ENCODE measurements around the gene CLP1. TPM values are rescaled to one million over a fixed set of nuclear protein-coding genes. Genes with fewer than 3 reads are reported as not detected.
"Not testable (repeated sequence)": the region's sequence is repeated elsewhere in the genome, so short reads cannot be mapped to it uniquely, and the experiment has no call there.

CLP1 gene
- total RNA-seq, 1 donor from 2014 or later = 17.6 TPM

DNA sequence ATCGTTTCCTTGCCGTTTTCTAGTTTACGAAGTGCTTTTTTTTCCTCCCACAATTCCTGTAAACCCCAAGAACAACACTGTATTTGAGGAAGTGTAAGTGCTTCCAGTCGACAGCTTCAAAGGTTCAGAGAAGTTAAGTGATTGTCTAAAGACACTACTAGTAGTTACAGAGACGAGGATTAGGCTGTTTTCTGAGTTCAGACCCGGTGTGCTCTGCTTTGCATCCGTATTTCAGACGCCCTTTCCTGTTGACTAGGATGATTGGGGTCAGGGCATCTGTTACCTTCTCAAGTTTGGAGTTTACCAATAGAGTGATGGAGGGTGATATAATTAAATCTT, 430 bp downstream of the CLP1 start:
- intact Hi-C loops (cut with micrococcal nuclease) = no loop called here

DNA sequence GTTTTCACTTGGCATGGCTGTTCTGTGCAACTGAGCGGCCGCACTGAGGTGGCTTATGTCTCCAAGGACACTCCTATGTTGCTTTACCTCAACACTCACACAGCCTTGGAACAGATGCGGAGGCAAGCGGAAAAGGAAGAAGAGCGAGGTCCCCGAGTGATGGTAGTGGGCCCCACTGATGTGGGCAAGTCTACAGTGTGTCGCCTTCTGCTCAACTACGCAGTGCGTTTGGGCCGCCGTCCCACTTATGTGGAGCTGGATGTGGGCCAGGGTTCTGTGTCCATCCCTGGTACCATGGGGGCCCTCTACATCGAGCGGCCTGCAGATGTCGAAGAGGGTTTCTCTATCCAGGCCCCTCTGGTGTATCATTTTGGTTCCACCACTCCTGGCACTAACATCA, 2.1 kb downstream of the CLP1 start:
- intact Hi-C loops (cut with micrococcal nuclease) = loop anchor here (10.0 kb wide), 1 partner anchor 865 kb away; no protein-coding TSS in a partner anchor

DNA sequence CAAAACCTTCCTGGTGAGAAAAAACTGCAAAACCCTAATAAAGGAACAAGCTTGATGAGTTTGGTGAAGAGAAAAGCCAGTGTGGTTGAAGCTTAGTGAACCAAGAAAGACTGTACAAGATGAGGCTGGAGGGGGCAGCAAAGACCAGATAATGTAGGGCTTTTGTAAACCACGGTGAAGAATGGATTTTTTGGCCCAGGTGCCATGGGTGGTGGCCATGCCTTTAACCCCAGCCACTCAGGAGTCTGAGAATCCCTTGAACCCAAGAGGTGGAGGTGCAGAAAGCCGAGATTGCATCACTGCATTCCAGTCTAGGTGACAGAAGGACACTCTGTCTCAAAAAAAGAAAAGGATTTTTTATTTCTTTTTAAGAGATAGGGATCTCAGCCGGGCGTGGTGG, 5.3 kb downstream of the CLP1 start:
- intact Hi-C loops (cut with micrococcal nuclease) = loop anchor here (10.0 kb wide), 1 partner anchor 862 kb away; no protein-coding TSS in a partner anchor

DNA sequence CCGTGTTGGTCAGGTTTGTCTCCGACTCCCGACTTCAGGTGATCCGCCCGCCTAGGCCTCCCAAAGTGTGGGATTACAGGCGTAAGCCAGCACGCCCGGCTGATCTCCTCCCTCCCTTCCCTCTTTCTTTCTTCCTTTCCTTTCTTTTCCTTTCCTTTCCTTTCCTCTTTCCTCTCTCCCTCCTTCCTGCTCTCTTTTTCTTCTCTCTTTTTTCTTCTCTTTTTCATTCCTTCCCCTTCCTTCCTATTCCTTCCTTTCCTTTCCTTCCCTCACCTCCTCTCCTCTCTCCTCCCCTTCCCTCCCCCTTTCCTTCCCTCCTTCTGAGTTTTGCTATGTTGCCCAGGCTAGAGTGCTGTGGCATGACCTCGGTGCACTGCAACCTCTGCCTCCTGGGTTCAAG, 6.4 kb downstream of the CLP1 start:
- intact Hi-C loops (cut with micrococcal nuclease) = loop anchor here (10.0 kb wide), 1 partner anchor 861 kb away; no protein-coding TSS in a partner anchor

DNA sequence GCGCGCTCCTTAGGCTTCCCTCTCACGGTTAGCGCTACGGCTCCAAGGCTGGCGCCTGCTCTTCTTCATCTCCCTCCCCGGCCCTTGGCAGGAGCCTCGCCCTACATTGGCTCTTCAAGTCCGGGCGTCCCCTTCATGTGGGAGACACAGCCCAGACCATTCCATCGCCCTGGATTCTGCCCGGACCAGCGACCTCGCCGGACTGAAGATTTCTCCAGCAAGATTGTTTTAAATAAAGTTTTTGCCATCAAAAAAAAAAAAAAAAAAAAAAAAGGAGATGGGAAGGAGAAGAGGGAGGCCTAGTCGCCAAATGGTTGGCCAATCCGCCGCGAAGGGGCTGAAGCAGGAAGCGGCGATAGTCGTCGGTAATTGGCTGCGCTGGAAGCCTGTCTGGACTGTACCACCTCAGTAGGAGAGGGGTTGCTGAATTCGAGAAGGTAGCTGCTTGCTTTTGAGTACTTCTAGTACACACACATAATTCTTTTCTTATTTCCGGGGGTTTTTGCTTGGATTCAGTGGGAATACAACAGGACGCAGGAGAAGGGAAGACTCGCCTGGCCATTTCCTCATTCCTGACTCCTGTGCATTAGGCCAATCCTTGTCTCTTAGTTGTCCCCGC, 9.7 kb downstream of the CLP1 start:
- intact Hi-C loops (cut with micrococcal nuclease) = loop anchor here (1.0 to 10.0 kb wide), 12 partner anchors 10 to 1475 kb away; partner anchors contain the start of genes CLP1, FAM111A, MED19 and SELENOH

DNA sequence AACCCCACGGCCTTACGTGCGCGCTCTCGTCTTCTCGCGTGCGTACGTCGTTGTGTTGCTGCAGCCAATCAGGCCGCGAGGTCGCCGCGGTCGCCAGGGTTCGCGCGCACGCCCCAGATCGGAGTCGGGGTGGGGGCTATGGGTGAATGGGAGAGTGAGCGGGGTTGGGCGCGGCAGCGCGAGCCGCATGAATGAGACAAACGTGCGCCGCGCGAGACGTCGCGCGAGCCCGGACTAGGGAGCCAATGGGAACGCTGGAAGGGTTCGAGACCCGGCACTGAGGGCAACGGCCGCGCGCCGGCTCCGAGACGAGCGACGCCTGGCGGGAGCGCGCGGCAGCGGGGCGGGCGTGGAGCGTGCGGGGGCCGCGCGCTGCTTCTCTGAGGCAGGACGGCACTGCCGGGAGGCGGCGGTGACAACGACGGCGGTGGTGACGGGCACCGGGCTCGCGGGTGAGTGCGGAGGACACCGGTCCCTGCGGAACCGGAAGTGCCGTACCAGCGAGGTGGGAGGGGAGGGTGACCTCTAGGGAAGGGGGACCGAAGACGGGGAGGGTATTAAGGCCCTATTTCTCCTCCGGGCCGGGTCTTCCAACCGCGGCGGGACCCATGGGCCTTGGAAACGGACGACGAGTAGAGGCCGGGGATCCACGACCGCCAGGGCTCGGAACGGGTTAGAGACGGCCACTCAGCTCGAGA, 10.3 kb downstream of the CLP1 start, which contains the start of gene ZDHHC5:
Gene ZDHHC5, plus strand, starts transcription at position 379 of the 698 bp plus-strand sequence. CDS start 4,977 bp downstream, outside the sequence.
- intact Hi-C loops (cut with micrococcal nuclease) = loop anchor here (1.0 to 10.0 kb wide), 12 partner anchors 11 to 1474 kb away; partner anchors contain the start of genes CLP1, FAM111A, MED19 and SELENOH

DNA sequence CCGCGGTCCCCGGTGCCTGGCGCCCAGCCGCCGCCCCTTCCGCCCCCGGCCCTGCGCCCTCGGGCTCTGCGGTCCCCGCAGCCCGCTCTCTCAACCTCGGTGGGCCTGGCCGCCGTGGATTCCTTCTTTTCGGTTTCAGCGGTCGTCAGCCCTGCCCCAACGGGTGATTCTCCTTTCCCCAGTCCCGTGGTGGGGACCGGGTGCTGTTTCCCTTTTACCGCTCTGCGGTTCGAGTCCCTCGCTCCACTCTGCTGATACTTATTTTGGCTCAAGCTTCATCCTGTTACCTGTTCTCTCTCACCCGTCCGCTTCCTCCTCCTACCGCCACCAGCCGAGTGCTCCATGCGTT, 10.8 kb downstream of the CLP1 start:
- intact Hi-C loops (cut with micrococcal nuclease) = loop anchor here (5.0 to 10.0 kb wide), 2 partner anchors 856 to 1474 kb away; partner anchors contain the start of gene FAM111A

DNA sequence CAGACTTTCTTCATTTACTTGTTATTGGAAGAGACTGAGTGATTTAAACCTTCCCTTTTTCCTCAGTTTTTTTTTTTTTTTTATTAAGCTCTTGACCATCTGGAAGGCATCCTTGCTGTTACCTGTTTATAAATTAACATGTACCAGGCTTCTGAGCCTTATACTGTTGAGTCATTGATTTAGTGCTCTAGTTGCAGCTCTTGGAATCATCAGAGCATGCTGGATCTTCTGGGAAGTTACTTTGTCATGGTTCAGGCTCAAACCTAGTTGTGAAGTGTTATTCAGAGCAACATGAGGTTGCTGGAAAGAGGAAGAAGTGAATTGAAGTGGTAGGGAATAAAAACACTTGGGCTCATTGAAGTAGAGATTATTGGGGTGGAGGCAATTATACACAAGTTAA, 16.7 kb downstream of the CLP1 start:
- intact Hi-C loops (cut with micrococcal nuclease) = no loop called here

DNA sequence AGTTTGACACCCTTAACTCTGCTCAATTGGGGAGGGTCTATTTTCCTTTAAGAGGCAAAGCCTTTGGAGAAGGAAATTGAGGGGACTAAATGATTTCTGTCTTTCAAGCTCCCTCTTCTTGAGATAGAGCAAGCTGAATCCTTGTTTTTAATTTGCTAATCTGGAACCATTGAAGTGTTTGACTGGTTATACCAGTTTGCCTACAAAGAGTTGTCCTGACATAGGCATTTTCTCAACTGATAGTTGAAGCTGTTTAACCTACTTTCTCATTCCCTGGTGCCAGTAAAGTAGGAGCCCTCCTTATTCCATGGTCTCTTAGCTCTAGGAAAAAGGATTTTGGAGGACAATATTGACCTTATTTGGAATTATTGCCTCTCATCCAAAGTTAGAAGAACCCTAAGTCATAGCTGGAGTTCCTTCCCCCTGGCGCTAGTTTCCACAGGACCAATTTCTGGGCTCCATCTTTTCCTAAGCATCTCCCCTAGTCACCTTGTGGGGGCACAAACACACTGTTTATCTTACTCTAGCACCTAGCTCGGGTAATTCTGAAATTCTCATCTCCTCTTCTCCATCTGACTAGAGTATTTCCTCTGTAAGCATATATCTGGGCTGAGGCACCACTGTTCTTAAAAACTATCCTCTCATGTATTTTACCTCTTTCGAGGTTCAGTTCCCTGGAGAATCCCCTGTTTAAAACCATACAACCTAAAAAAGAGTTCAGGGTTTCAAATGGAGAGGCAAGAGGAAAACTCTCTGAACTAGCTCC, 17.8 kb downstream of the CLP1 start:
- intact Hi-C loops (cut with micrococcal nuclease) = no loop called here

DNA sequence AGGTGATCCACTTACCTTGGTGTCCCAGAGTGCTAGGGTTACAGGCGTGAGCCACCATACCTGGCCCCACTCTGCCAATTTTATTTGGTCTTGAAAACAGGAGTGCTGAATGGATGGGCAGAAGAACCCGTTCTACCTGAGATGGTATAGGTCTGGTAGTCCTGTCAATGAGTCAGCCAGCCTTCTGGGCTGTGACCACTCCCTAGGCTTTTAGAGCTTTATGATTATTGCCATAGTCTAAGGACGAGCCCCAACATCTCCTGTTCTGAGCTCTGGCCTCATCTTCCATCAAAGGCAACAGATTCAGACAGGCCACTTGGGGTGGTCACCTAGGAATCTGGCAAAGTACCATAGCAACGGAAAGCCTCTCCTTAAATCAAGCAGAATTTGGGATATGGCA, 21.8 kb downstream of the CLP1 start:
- intact Hi-C loops (cut with micrococcal nuclease) = no loop called here

DNA sequence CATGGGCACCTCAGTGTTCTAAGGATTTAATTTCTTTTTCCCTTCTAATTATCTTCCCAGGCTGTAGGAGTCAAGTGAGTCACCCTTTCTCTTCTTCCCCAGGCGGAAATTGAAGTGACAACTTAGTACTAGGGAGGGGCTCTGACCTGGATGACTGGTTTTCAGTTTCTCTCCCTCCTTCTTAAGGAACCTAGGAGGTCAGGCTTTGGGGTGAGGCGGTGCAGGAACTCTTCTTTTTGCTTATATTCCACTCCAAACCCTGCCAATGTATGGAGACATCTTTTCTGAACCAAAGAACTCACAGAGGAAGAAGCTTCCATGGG, 23.0 kb downstream of the CLP1 start:
- intact Hi-C loops (cut with micrococcal nuclease) = no loop called here

DNA sequence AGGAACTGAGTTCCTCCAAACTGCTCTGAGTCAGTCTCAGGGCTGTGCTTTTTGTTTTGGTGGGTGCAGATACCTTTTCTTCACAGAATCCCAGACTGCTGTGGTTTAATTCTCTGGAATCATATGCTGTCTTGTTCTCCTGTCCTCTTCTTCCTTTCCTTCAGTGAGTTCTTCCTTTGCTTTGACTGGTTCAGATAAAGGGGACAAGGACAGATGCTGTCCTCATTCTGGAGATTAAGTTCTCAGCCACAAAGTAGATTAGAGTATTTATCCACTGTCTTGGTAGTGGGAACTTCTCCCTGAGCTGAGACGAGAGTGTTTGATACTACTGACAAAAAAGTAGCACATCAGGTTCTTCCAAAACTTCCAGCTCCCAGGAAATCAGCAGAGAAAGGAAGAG, 23.6 kb downstream of the CLP1 start:
- intact Hi-C loops (cut with micrococcal nuclease) = no loop called here

DNA sequence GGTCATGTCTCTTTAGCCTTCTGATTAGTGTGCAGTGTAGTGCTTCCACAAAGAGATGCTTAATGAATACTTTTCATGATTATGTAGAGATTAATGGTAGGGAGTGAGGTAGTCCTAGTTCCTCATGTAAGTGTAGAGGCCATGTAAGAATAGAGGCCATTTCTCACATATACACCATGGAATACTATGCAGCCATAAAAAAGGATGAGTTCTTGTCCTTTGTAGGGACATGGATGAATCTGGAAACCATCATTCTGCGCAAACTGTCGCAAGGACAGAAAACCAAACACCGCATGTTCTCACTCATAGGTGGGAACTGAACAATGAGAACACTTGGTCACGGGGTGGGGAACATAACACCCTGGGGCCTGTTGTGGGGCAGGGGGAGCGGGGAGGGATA, 32.9 kb downstream of the CLP1 start:
- intact Hi-C loops (cut with micrococcal nuclease) = not testable (repeated sequence)

DNA sequence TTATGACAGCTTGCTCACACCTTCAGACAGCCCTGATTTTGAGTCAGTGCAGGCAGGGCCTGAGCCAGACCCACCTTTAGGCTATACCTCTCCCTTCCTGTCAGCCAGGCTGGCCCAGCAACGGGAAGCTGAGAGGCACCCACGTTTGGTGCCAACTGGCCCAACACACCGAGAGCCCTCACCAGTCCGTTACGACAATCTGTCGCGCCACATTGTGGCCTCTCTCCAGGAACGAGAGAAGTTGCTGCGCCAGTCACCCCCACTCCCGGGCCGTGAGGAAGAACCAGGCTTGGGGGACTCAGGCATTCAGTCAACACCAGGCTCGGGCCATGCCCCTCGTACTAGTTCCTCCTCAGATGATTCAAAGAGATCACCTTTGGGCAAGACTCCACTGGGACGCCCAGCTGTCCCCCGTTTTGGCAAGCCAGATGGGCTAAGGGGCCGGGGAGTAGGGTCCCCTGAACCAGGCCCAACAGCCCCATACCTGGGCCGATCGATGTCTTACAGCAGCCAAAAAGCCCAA, 41.3 kb downstream of the CLP1 start:
- intact Hi-C loops (cut with micrococcal nuclease) = no loop called here

DNA sequence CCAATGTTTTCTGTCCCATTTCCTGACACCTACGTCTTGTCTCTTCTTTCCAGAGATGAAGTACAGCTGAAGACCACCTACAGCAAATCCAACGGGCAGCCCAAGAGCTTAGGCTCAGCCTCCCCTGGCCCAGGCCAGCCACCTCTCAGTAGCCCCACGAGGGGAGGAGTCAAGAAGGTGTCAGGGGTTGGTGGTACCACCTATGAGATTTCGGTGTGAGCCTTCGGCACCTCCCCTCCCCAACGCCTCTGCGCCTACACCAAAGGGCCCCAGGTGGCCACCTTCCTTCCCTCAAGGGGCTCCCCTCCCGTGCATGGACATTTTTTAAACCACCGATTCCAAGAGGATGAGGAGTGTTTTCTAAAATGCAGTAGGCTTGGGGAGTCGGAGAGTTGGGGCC, 42.3 kb downstream of the CLP1 start:
- intact Hi-C loops (cut with micrococcal nuclease) = no loop called here

DNA sequence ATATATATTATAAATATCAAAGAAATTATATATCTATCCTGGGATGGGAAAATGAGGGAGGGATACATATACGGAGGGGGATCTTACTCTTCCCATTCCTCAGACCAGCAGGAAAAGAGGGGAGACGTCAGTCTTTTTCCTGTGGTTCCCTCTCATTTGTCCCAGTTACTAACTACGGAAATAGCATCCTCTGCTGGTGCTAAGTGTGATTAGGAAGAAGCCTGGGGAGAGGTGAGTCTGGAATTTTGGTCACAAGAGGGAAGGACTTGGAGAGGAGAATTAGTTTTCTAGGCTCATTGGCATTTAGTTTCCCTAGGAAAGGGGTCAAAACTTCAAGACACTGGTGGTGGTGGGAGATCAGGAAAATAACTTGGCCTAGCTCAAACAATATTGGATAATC, 42.9 kb downstream of the CLP1 start:
- intact Hi-C loops (cut with micrococcal nuclease) = no loop called here

DNA sequence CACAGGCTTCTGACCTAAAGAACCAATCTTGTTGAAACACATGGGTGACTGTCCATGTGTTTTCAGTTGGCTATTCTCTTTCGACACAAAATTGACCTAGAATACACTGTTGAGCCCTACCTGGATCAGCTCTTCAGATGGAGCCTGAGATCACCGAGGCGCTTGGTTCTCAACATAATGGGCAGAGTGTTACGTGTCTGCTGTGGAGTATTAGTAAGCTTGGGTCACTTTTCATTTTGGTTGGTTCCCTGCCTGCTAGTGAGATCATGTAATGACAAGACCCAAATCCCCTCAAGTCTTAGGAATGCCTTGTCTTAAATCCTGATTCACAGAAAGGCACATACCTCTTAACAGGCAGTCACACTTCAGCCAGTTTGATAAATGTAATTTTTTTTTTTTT, 45.8 kb downstream of the CLP1 start:
- intact Hi-C loops (cut with micrococcal nuclease) = no loop called here

DNA sequence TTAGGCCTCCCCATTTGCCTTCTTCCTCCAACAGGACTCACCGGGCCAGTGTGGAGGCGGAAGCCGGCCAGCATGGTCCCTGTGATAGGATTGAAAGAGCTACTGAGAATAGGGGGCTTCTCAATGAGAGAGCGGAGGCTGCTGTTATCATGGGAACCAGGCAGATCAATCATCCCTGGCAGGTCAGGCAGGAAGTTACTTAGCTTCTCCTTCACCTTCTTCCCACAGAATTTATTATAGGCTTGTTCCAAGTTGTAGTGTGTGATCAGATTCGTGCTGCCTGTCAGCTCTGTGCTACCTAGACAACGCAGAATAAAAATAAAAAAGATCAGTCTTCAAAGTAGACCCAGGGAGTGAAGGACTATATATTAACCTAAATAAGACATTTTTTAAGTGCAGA, 47.4 kb downstream of the CLP1 start:
- intact Hi-C loops (cut with micrococcal nuclease) = no loop called here

DNA sequence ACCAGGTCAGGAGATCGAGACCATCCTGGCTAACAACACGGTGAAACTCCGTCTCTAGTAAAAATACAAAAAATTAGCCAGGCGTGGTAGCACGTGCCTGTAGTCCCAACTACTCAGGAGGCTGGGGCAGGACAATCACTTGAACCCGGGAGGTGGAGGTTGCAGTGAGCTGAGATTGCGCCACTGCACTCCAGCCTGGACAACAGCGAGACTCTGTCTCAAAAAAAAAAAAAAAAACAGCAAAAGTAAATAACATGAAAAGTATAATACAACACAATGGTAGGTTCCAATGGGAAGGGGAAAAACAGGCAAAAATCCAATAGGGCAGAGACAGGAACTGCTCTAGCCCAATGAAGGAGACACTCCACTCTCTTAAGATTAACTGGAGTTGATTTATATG, 47.9 kb downstream of the CLP1 start:
- intact Hi-C loops (cut with micrococcal nuclease) = not testable (repeated sequence)

DNA sequence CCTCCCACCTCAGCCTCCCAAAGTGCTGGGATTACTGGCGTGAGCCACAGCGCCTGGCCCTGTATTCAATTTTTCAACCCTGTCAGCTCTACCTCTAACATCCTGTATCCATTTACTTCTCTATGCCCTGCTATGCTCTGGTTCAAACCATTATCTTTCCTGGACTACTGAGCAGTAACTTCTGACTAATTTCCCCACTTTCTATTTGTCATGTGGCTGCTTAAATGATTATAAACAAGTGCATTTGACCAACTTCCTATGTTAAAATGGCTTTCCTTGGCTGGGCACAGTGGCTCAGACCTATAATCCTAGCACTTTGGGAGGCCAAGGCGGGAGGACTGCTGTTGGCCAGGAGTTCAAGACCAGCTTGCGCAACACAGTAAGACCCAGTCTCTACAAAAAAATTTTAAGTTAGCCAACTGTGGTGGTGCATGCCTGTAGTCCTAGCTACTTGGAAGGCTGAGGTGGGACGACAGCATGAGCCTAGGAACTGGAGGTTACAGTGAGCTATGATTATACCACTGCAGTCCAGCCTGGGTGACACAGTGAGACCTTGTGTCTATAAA, 52.3 kb downstream of the CLP1 start:
- intact Hi-C loops (cut with micrococcal nuclease) = no loop called here
